Immature natural killer cell (primary cell): ENCODE data around the gene TASL. TPM values are rescaled to one million over a fixed set of nuclear protein-coding genes. Genes with fewer than 3 reads are reported as not detected.

Experiments
- DNase-seq, 3 donors: peaks; one replicate each; pipeline ENCODE4 v3.0.0; 2022; ENCODE audit warnings: mixed read lengths in 1 of 3
- H3K27ac Mint-ChIP-seq, 6 donors: one replicate each; pipeline ENCODE4 v1.8.0; 2020; ENCODE audit warnings: mixed read lengths in 6 of 6, mild to moderate bottlenecking in 5 of 6, inconsistent platforms in 4 of 6, moderate library complexity in 3 of 6
- H3K27me3 Mint-ChIP-seq, 3 donors: one replicate each; pipeline ENCODE4 v1.8.0; 2020 to 2021; ENCODE audit warnings: low read depth in 3 of 3, mild to moderate bottlenecking in 3 of 3, mixed read lengths in 3 of 3, moderate library complexity in 3 of 3, inconsistent platforms in 1 of 3
- H3K36me3 Mint-ChIP-seq, 3 donors: one replicate each; pipeline ENCODE4 v1.8.0; 2020; ENCODE audit warnings: mixed read lengths in 3 of 3, inconsistent platforms in 2 of 3, mild to moderate bottlenecking in 2 of 3
- H3K4me1 Mint-ChIP-seq, 2 donors: one replicate each; pipeline ENCODE4 v1.8.0; 2020; ENCODE audit warnings: inconsistent platforms in 2 of 2, mild to moderate bottlenecking in 2 of 2, mixed read lengths in 2 of 2, moderate library complexity in 1 of 2
- H3K4me3 Mint-ChIP-seq, 5 donors: one replicate each; pipeline ENCODE4 v1.8.0; 2020; ENCODE audit warnings: mild to moderate bottlenecking in 5 of 5, mixed read lengths in 5 of 5, inconsistent platforms in 3 of 5, moderate library complexity in 3 of 5
- H3K9me3 Mint-ChIP-seq, 6 donors: one replicate each; pipeline ENCODE4 v1.8.0; 2020; ENCODE audit warnings: mild to moderate bottlenecking in 6 of 6, mixed read lengths in 6 of 6, inconsistent platforms in 4 of 6, moderate library complexity in 3 of 6
- polyA plus RNA-seq, 3 donors: library from polyadenylated mRNA; unstranded; fragments of 300-500 nt; fragmentation: Illumina TruSeq; gene quantifications; one replicate each; pipeline ENCODE4 v1.2.3, GENCODE V29; 2021

Gene TASL
- polyA plus RNA-seq, 3 donors from 2014 or later: 1.9 to 6.7 (median 2.6) TPM

DNA sequence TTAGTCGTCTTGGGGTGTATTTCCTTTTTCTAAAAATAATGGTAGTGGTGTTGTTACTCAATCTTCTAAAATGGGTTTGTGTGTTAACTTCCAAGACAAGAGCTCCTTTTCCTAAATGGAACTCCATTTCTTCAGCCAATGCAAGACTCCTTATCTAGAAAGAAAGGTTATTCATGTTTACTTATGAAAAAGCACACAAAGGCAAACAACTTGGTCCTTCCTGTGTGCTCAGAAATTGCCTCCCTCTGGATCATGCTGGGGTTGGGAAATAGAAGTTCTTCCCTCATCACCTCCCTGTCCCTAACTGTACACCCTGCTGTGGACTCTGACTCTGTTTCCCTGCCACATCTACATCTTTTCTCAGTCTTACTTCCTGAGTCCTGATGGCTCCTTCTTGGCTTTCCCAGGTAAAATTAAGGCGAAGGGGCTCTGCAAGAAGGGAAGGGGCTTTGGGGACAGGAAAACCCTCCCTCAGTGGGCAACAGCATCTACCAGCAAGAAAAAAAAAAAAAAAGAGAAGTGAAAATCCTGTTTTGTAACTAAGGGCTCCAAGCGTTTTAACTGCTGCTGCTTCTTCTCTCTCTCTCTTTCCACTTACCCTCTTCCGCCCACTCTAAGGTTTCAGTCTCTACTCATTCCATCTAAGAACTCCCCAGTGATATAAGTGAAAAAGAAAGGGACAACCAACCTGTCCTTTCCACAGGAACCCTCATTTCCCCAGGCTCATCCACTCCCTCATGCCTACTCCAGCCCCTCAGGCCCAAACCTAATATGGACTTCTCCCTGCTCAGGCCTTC lies 19.8 kb upstream of the TASL start:
- Mint-ChIP-seq H3K4me3 (no peak overlapping the region), H3K27me3 (peaks cover 0 to 2% (median 0%) of the 10 kb centered on the region in 3 donors), H3K36me3 (no peaks in the 10 kb centered on the region), H3K27ac (no peak overlapping the region), H3K4me1 (peaks cover 0 to 7% of the 10 kb centered on the region in 2 donors), H3K9me3 (peaks cover 0 to 2% (median 0%) of the 10 kb centered on the region in 6 donors)
- DNase-seq: no peak

DNA sequence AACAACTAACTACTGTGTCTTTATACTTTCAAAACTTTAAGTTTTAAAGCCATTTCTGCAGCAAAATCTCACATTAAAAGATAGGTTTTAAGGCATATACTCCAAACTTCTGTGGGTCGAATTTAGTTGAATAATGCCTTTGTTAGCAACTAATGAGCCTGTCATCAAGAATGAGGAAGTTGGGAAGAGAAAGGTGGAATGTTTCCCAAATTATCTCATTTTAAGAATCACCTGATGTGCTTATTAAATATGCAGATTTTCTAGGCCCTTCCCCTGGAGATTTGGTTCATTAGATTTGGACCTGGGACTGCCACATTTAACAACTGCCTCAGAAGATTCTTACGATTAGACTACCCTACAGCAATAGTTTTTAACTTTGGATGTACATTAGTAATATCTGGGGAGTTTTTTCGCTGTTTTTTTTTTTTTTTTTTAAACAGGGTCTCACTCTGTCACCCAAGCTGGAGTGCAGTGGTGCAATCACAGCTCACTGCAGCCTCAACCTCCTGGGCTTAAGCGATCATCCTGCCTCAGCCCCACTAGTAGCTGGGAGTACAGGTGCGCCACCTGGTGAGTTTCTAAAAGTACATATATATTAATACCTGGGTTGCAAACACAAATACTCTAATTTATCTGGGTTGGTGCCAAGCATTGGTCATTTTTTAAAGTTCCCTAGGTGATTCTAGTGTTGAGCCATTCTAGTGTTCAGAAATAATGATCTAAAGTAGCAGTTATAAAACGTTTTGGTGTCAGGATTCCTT lies 16.1 kb upstream of the TASL start:
- H3K4me1 Mint-ChIP-seq: peaks cover 0 to 7% of the 10 kb centered on the region in 2 donors
- H3K9me3 Mint-ChIP-seq: peaks cover 0 to 2% (median 0%) of the 10 kb centered on the region in 6 donors
- DNase-seq: no peak
- H3K4me3 Mint-ChIP-seq: no peak overlapping the region
- H3K36me3 Mint-ChIP-seq: no peaks in the 10 kb centered on the region
- peaks cover 0 to 8% (median 0%) of the 10 kb centered on the region in 3 donors for H3K27me3 Mint-ChIP-seq
- no peak overlapping the region for H3K27ac Mint-ChIP-seq

DNA sequence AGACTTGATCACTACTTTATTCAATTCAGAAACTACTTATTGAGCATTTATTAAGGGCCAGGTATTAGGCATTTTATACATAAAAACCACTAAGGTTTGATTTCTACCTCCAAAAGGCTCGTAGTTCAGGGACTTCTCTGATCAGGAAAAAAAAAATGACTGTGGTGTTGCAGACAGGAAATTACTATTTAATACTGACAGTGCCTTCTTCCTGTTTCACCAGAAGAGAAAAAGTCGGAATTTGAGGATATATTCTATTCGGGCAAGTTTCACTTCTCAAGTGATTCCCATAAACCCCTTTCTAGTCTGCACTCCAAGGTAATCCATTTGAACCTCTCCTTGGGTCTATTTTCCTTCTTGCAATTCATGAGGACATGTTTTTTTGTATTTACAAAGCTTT lies 15.3 kb upstream of the TASL start:
- no peak for DNase-seq
- Mint-ChIP-seq H3K4me1 (peaks cover 0 to 7% of the 10 kb centered on the region in 2 donors), H3K27ac (no peak overlapping the region), H3K36me3 (no peaks in the 10 kb centered on the region), H3K27me3 (peaks cover 0 to 8% (median 4%) of the 10 kb centered on the region in 3 donors), H3K4me3 (no peak overlapping the region), H3K9me3 (peaks cover 0 to 2% (median 0%) of the 10 kb centered on the region in 6 donors)

DNA sequence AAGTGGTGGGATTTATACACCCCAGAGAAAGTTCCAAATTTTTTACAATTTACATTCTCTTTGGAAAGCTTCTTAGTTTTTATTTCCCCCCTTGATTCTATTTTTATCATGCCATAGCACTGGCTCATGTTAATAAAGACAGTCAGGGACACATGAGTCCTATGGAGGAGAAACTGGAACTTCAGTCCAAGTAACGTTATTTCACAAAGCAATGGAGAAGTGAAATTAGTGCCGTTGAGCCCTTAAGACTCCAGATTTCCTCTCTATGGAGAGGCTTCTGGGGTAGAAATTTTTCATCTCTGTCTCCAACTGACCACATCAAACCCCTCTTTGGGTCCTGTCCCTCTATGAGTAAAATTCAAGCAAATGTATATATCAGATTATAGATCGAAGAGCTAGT lies 12.8 kb upstream of the TASL start:
- Mint-ChIP-seq H3K4me3 (no peak overlapping the region), H3K27ac (peak overlapping the region in 1 of 6 donors; percentile 13), H3K36me3 (no peaks in the 10 kb centered on the region), H3K9me3 (no peaks in the 10 kb centered on the region), H3K27me3 (peaks cover 0 to 11% (median 4%) of the 10 kb centered on the region in 3 donors), H3K4me1 (peaks cover 0 to 7% of the 10 kb centered on the region in 2 donors)
- no peak for DNase-seq

DNA sequence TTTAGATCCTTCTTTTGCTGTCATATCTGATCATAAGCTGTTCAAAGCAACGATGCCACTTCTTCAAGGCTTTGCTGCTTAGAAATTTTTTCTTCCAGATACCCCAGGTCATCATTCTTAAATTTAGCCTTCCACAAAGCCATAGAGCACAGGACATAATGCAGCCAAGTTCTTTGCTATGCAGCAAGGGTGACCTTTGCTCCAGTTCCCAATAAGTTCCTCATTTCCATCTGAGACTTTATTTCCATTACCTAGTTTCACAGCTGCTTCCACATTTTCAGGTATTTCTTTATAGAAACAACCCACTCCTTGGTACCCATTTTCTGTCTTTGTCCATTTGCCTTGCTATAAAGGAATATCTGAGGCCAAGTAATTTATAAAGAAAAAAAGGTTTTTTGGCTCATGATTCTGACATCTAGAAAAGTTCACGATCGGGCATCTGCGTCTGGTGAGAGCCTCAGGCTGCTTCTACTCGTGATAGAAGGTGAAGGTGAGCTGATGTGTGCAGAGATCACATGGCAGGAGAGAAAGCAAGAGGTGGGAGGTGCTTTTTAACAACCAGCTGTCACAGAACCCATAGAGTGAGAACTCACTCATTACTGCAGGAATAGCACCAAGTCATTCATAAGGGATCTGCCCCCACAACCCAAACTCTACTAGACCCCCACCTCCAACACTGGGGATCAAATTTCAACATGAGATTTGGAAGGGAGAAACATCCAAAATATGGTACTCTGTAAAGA lies 11.8 kb upstream of the TASL start:
- Mint-ChIP-seq H3K36me3 (no peaks in the 10 kb centered on the region), H3K4me1 (peaks cover 0 to 7% of the 10 kb centered on the region in 2 donors), H3K27ac (no peak overlapping the region), H3K4me3 (no peak overlapping the region), H3K9me3 (no peaks in the 10 kb centered on the region), H3K27me3 (peaks cover 0 to 11% (median 4%) of the 10 kb centered on the region in 3 donors)
- DNase-seq: no peak

DNA sequence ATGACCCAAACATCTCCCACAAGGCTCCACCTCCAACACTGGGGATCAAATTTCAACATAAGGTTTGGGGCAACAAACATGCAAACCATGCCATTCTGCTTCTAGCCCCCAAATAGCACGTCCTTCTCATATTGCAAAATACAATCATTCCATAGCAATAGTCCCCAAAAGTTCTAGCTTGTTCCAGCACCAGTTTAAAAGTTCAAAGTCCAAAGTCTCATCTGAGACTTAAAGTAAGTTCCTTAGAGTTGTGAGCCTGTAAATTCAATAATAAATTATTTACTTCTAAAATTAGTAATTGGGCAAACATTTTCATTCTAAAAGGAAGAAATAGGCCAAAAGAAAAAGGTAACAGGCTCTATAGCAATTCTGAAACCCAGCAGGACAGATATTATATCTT lies 8.9 kb upstream of the TASL start:
- Mint-ChIP-seq H3K36me3 (no peaks in the 10 kb centered on the region), H3K4me3 (no peak overlapping the region), H3K4me1 (no peaks in the 10 kb centered on the region), H3K27me3 (peaks cover 0 to 13% (median 5%) of the 10 kb centered on the region in 3 donors), H3K27ac (no peak overlapping the region), H3K9me3 (no peaks in the 10 kb centered on the region)
- no peak for DNase-seq

DNA sequence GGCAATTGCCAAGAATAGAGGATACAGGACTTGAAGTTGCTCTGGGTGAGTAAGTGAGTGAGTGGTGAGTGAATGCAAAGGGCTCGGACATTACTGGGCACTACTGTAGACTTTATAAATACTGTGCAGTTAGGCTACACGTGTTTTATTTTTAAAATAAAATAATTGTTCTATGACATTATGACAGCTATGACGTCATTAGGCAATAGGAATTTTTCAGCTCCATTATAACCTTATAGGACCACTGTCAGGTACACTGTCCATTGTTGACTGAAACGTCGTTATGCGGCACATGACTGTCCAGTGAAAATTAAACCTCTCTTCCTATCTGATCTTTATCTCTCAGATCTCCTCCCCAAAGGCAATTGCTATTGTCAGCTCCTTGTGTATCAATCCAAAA lies 5.1 kb upstream of the TASL start:
- H3K4me3 Mint-ChIP-seq: no peak overlapping the region
- H3K9me3 Mint-ChIP-seq: no peaks in the 10 kb centered on the region
- no peaks in the 10 kb centered on the region for H3K4me1 Mint-ChIP-seq
- no peak for DNase-seq
- H3K27me3 Mint-ChIP-seq: peaks cover 0 to 8% (median 2%) of the 10 kb centered on the region in 3 donors
- H3K36me3 Mint-ChIP-seq: no peaks in the 10 kb centered on the region
- no peak overlapping the region for H3K27ac Mint-ChIP-seq

DNA sequence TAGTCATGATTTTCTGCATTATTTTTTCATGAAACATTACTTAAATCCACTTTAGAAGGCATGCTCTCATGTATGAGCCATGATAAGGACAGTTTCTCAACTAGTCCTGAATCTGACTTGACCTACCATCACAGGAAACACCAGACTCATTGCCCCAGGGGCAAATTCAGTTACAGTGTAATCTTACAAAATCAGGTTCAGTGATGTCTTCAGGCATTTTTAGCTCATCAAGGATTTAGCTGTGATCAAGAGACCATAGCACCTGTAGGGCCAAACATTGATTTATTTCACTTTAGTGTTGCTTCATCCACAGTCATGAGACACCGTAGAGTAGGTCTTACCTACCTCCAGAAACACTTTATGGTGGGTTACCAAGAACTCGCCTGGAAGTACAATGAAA lies 3.1 kb upstream of the TASL start:
- Mint-ChIP-seq H3K27ac (no peak overlapping the region), H3K27me3 (peaks cover 2 to 5% (median 2%) of the 10 kb centered on the region in 3 donors), H3K36me3 (no peaks in the 10 kb centered on the region), H3K9me3 (no peaks in the 10 kb centered on the region), H3K4me3 (no peak overlapping the region), H3K4me1 (peaks cover 4 to 5% of the 10 kb centered on the region in 2 donors)
- no peak for DNase-seq

DNA sequence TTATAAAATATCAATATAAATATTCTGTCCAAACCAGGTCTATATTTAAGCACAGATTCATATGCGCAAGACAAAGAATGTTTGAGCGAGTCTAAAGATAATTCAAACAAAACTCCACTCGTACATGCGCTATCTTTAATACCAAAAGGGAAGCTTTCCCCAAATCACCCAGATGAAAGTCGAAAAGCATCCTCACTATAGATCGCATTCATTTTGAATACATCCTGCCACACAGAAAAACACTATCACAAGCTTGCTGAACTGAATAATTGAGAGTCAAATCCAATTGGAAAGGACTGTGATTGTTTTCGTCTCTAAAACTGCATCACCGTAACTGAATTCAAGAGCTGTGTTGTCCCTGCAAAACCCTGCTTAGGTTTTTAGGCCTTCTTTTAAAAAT lies 685 bp downstream of the TASL start:
- Mint-ChIP-seq H3K4me1 (peaks cover 13 to 29% of the 10 kb centered on the region in 2 donors), H3K9me3 (no peaks in the 10 kb centered on the region), H3K27ac (peak overlapping the region; percentile 89 to 97 (median 93)), H3K4me3 (peak overlapping the region; percentile 84 to 94 (median 90)), H3K36me3 (peaks cover 0 to 4% (median 0%) of the 10 kb centered on the region in 3 donors), H3K27me3 (peaks cover under 1 to 2% (median 2%) of the 10 kb centered on the region in 3 donors)
- no peak for DNase-seq

DNA sequence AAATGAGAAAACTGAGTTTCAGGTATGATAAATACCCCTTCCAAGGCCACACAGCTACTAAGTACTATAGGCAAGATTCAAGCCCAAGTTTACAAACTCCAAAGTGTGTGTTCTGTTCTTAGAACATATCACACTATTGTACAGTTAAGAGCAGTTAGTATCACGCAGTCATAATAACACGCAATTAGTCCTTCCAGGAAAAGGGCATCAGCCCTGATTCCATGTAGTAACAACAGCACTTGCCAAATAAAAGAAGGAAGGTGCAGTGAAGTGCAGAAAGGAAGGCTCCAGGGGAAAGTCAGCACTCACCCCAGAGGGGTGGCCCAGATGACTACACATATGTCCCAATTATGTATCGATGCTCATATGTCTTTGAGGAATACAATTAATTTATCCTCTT lies 4.4 kb downstream of the TASL start:
- peak overlapping the region in 1 of 6 donors; percentile 14 for H3K27ac Mint-ChIP-seq
- DNase-seq: no peak
- peaks cover 0 to 4% (median 0%) of the 10 kb centered on the region in 3 donors for H3K36me3 Mint-ChIP-seq
- H3K9me3 Mint-ChIP-seq: no peaks in the 10 kb centered on the region
- no peak overlapping the region for H3K4me3 Mint-ChIP-seq
- H3K4me1 Mint-ChIP-seq: peaks cover 20 to 40% of the 10 kb centered on the region in 2 donors
- peaks cover 0 to 4% (median 2%) of the 10 kb centered on the region in 3 donors for H3K27me3 Mint-ChIP-seq

DNA sequence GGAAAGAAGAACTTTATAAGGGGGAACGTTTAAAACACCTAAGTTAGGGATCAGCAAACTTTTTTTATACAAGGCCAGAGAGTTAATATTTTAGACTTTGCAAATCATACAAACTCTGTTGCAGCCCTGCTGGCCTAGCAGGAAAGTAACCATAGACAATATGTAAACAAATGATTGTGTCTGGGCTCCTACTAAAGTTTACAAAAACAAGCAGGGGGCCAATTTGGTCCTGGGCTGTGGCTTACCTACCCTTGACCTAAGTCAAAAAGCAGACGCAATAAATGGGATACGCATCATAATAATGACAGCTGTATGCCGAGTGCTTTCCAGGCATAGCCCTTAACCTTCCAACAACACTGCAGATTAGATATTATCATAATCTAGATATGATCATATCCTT lies 4.9 kb downstream of the TASL start:
- peaks cover 20 to 43% of the 10 kb centered on the region in 2 donors for H3K4me1 Mint-ChIP-seq

DNA sequence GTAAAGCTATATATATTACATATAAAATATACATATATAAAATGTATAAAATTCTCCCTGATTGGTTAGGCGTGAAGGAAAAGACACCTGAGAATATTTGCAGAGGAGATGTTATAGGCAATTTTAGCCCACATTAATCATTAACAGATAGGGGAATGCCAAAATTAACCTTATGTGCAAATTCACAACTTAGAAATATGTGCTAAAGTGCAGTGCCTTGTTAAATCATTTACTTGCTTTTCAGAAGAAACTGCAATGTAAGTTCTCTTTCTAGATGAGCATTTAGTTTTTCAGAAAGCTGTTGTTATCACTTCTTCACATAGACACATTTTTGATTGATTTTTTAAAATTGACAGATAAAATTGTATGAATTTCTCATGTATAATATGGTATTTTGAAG lies 5.6 kb downstream of the TASL start:
- Mint-ChIP-seq H3K4me3 (no peak overlapping the region), H3K4me1 (peaks cover 22 to 47% of the 10 kb centered on the region in 2 donors), H3K9me3 (no peaks in the 10 kb centered on the region), H3K27ac (no peak overlapping the region), H3K36me3 (peaks cover 0 to 4% (median 0%) of the 10 kb centered on the region in 3 donors), H3K27me3 (peaks cover 0 to 4% (median 0%) of the 10 kb centered on the region in 3 donors)
- DNase-seq: no peak

More for the DNA sequence above, 4.9 kb downstream of the TASL start:
- DNase-seq: no peak
- peak overlapping the region in 2 of 6 donors; percentile 31 to 39 for H3K27ac Mint-ChIP-seq
- no peaks in the 10 kb centered on the region for H3K9me3 Mint-ChIP-seq
- H3K36me3 Mint-ChIP-seq: peaks cover 0 to 4% (median 0%) of the 10 kb centered on the region in 3 donors
- no peak overlapping the region for H3K4me3 Mint-ChIP-seq
- peaks cover 0 to 4% (median 2%) of the 10 kb centered on the region in 3 donors for H3K27me3 Mint-ChIP-seq

DNA sequence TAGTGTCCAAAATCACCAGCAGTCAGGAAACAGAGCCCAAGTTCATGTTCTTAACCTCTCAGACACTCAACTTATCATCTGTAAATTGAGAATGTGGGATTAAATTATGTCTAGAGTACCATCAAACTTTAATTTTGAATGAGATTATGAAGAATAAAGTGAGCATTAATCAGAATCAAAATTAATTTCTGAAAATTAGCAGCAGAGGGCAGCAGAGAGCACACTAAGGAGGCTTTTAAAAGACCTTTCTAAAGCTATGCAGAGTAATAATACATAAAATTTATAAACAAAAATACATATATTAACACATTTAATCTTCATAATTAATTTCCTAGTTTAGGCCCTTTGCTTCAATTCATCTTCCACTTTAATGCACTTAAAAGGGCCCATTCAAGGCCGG lies 7.1 kb downstream of the TASL start:
- Mint-ChIP-seq H3K4me1 (peaks cover 18 to 41% of the 10 kb centered on the region in 2 donors), H3K9me3 (no peaks in the 10 kb centered on the region), H3K4me3 (no peak overlapping the region), H3K27me3 (peaks cover 0 to 4% (median 0%) of the 10 kb centered on the region in 3 donors), H3K36me3 (peaks cover 0 to 4% (median 0%) of the 10 kb centered on the region in 3 donors), H3K27ac (no peak overlapping the region)
- DNase-seq: peak; percentile 15 to 28 (median 15)
